ENCODE measurements around the gene NLRP10. TPM values are rescaled to one million over a fixed set of nuclear protein-coding genes. Genes with fewer than 3 reads are reported as not detected.

Gene NLRP10
- total RNA-seq, 1 experiment from 2014 or later: 0.77 TPM

GRCh38 chr11:7982582-7983119 lies 17.4 kb upstream of the NLRP10 start:
- peaks cover 15% of the 10 kb centered on the region for H3K4me1 Mint-ChIP-seq

DNA sequence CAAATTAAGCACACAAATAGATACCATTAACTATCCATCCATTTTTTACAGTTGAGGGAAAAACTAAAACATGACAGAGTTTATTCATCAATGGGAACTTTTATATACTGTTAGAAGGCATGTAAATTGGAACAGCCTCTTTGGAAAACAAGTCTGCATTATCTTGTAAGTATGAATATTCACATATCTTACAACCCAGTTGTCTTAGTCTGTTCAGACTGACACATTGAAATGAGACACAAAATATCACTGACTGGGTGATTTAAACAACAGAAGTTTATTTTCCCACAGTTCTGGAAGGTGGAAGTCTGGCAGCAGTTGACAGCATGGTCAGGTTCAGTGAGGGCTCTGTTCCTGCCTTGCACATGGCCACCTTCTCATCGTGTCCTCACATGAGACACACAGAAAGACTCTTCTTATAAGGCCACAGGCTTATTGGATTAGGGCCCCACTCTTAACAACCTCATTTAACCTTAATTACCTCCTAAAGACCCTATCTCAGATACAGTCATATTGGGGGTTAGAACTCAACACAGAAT lies 16.4 kb upstream of the NLRP10 start:
- Mint-ChIP-seq H3K4me3 (no peak overlapping the region), H3K4me1 (peaks cover 19% of the 10 kb centered on the region), H3K27ac (no peak overlapping the region), H3K27me3 (ENCODE audit: low read depth) (no peaks in the 10 kb centered on the region), H3K36me3 (no peaks in the 10 kb centered on the region), H3K9me3 (peaks cover 10% of the 10 kb centered on the region)
- DNase-seq (ENCODE audit: low spot score) (no peak), ATAC-seq (no peak)
- CTCF ChIA-PET: no interaction called here
- POLR2A ChIA-PET: no interaction called here
- TF ChIP-seq GRHL2 (CRISPR knock-in tag; IDR thresholded peaks at IDR 0.05; ENCODE audit: insufficient replicate concordance, severe bottlenecking) (no peak), USF2 (CRISPR knock-in tag; IDR thresholded peaks at IDR 0.05) (no peak), EMX1 (CRISPR knock-in tag; IDR thresholded peaks at IDR 0.05) (no peak), MYBL2 (CRISPR knock-in tag; IDR thresholded peaks at IDR 0.05) (no peak), TP53 (CRISPR knock-in tag; IDR thresholded peaks at IDR 0.05) (no peak), HMGXB4 (CRISPR knock-in tag; IDR thresholded peaks at IDR 0.05) (no peak), NFE2L1 (CRISPR knock-in tag; IDR thresholded peaks at IDR 0.05) (no peak), NR2C2 (CRISPR knock-in tag; IDR thresholded peaks at IDR 0.05) (no peak), ARID4B (CRISPR knock-in tag; IDR thresholded peaks at IDR 0.05; ENCODE audit: borderline replicate concordance) (no peak), CREM (CRISPR knock-in tag; IDR thresholded peaks at IDR 0.05) (no peak), ZNF281 (CRISPR knock-in tag; IDR thresholded peaks at IDR 0.05) (no peak), JUN (CRISPR knock-in tag; IDR thresholded peaks at IDR 0.05) (no peak)

More at GRCh38 chr11:7982582-7983119, 17.4 kb upstream of the NLRP10 start:
- Mint-ChIP-seq H3K9me3 (peaks cover 10% of the 10 kb centered on the region), H3K27ac (no peak overlapping the region), H3K27me3 (ENCODE audit: low read depth) (no peaks in the 10 kb centered on the region), H3K4me3 (no peak overlapping the region), H3K36me3 (peaks cover under 1% of the 10 kb centered on the region; the same call in 1 of the 2 replicates)
- TF ChIP-seq JAZF1 (CRISPR knock-in tag; IDR thresholded peaks at IDR 0.05) (no peak), TEAD4 (CRISPR knock-in tag; IDR thresholded peaks at IDR 0.05) (no peak), ZNF281 (CRISPR knock-in tag; IDR thresholded peaks at IDR 0.05) (no peak), HMGA2 (CRISPR knock-in tag; IDR thresholded peaks at IDR 0.05) (no peak)
- TF ChIP-seq, protein P1, sequence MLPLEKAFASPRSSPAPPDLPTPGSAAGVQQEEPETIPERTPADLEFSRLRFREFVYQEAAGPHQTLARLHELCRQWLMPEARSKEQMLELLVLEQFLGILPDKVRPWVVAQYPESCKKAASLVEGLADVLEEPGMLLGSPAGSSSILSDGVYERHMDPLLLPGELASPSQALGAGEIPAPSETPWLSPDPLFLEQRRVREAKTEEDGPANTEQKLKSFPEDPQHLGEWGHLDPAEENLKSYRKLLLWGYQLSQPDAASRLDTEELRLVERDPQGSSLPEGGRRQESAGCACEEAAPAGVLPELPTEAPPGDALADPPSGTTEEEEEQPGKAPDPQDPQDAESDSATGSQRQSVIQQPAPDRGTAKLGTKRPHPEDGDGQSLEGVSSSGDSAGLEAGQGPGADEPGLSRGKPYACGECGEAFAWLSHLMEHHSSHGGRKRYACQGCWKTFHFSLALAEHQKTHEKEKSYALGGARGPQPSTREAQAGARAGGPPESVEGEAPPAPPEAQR (CRISPR knock-in tag; IDR thresholded peaks at IDR 0.05): no peak
- CTCF ChIA-PET: interaction anchor here (1.1 to 2.3 kb wide), 2 partner anchors 76 to 78 kb away, joined by 3 to 9 read pairs; no protein-coding TSS in a partner anchor
- ATAC-seq (no peak), DNase-seq (ENCODE audit: low spot score) (no peak)
- POLR2A ChIA-PET: no interaction called here

Measured in WTC11 (cell line).